Hepatocyte (in vitro differentiated cells): ENCODE measurements around the gene SLC16A8.

Experiments used
- CTCF ChIP-seq: fragments of 200-600 bp; sonication (generic); IDR thresholded peaks from 2 replicates; pipeline ENCODE4 v1.5.1; 2016; ENCODE audit warnings: antibody characterized with exemption, mild to moderate bottlenecking; ENCODE audit not compliant: poor library complexity
- EZH2 ChIP-seq: fragments of 200-600 bp; sonication (generic); IDR thresholded peaks from 2 replicates; pipeline ENCODE4 v1.6.1; 2016; ENCODE audit warnings: antibody characterized with exemption, mild to moderate bottlenecking, borderline replicate concordance

- TF ChIP-seq CTCF (no peak), EZH2 (no peak)
Observed at GRCh38 chr22:38073150-38074130, 10.5 kb downstream of the SLC16A8 start.
